NCI-H187 (cell line): Measurements from ENCODE around the gene OR9Q1.

Experiments used
- DNase-seq, 2 experiments: peaks; one replicate each; lab custom pipeline; 2025; lab: John Stamatoyannopoulos, UW

The OR9Q1 gene

DNA sequence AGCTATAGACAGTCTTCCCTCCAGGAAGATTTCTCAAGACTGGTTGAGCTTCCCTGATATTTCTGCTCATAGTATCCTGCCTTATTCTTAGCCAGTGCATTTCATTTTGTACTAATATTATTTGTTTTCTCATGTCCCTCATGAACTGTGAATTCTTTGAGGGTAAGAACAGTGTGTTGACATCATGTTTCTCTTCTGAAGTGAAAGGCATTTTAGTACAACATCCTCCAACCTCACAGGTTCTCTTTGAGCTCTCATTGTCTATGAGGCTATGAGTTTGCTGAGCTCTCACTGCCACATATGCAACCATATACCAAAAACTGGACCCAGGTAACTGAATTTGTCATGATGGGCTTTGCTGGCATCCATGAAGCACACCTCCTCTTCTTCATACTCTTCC lies 7.0 kb downstream of the OR9Q1 start, which contains the start of gene OR6Q1:
Gene OR6Q1 (plus strand): TSS at position 301 of the 400 bp plus-strand sequence. CDS start 0 bp downstream, at position 301.
- DNase-seq: no peak

DNA sequence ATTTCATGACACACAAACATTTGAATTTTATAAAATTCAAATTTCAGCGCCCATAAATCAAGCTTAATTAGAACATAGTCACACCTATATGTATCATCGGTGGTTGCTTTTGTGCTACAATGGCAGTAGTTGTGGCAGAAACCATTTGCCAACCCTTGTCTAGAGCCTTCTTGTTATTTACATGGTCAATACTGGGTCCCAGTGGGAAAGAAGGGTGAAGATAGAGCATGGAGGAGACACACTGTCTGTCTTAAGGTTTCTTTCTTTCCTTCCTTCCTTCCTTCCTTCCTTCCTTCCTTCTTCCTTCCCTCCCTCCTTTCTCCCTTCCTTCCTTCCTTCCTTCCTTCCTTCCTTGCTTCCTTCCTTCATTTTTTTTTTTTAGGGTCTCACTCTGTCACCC lies 10.8 kb downstream of the OR9Q1 start:
- no peak for DNase-seq

- no peak for DNase-seq
Observed at GRCh38 chr11:58039589-58039988, 15.9 kb downstream of the OR9Q1 start.

- DNase-seq: no peak
Observed at GRCh38 chr11:58043379-58043778, 19.7 kb downstream of the OR9Q1 start.

DNA sequence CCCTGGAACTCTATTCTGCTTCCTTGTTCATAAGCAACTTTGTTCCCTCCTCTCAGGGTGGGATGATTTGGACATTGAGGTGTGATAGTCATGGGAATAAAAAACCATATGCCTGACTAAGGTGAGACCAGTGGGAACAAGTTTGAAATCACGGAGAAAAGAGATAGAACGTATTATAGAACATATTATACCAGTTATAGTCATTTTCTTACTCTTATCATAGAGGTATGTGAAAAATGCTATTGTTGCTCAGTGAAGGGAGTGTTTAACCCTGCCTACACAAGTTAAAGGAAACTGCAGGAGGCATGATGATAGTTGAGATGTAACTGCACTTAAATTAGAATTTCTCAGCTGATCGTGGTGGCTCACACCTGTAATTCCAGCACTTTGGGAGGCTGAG lies 22.6 kb downstream of the OR9Q1 start:
- DNase-seq: no peak

GRCh38 chr11:58047818-58048217 lies 24.1 kb downstream of the OR9Q1 start:
- no peak for DNase-seq

GRCh38 chr11:58055806-58056401 lies 32.2 kb downstream of the OR9Q1 start:
- no peak for DNase-seq

DNA sequence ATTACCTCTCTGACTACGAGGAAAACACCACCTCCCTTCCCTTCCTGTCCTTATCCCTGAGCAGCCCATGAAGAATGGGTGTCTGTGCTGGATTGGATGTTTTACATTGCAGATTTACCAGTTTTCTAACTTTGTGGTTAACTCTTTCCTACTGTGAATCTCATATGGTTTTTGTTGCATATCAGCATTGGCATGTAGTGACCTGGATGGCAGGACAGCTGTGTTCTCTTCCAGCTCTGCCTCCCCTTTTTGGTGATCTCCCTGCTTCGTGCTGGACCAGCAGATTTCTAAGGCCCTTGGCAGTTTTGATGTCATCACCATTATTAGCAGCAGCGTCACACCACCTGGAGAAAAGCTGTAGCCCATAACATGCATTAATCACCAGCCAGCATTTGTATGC lies 33.8 kb downstream of the OR9Q1 start:
- no peak for DNase-seq

GRCh38 chr11:58058276-58059006 lies 34.8 kb downstream of the OR9Q1 start:
- peak; percentile 2 for DNase-seq

GRCh38 chr11:58059007-58059350 lies 35.3 kb downstream of the OR9Q1 start:
- no peak for DNase-seq

GRCh38 chr11:58060535-58060934 lies 36.9 kb downstream of the OR9Q1 start:
- no peak for DNase-seq

DNA sequence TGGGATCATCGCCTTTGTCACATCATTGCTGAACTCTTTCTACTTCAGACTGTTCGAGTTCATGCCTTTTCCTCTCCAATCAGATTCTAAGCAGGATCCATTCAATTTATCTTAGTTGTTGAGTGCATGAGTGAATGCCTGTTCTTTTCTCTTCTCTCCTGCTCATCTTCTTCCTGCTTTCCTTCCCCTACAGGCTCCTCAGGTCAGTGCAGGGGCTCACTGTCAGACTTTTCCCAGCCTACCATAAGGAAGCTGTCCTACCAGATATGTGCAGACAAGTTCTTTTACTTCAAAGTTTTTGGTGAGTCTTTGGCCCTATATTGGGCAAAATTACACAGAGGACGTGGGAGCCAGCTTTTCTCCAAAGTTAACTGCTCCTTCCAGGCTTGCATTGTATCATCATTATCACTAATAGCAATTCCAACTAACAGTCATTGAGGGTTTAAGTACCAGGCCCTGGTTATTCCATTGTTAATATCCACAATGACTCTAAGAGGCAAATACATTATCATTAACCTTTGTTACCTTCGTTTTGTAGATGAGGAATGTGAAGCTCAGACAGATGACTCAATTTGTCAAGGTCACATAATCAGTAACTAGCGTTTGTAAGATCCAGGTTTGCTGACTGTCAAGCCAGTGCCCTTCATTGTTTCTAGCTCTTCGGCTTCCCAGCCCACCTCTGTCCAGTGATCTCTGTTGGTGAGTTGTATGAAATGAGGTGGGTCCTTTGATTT lies 37.4 kb downstream of the OR9Q1 start:
- DNase-seq: no peak

GRCh38 chr11:58061813-58062212 lies 38.1 kb downstream of the OR9Q1 start:
- no peak for DNase-seq

GRCh38 chr11:58067685-58068084 lies 44.0 kb downstream of the OR9Q1 start:
- DNase-seq: no peak

GRCh38 chr11:58068655-58069054 lies 45.0 kb downstream of the OR9Q1 start:
- DNase-seq: no peak

- DNase-seq: no peak
Observed at GRCh38 chr11:58070585-58070984, 46.9 kb downstream of the OR9Q1 start.

GRCh38 chr11:58075781-58076180 lies 52.1 kb downstream of the OR9Q1 start:
- DNase-seq: no peak

GRCh38 chr11:58086528-58086927 lies 62.8 kb downstream of the OR9Q1 start:
- DNase-seq: no peak

- no peak for DNase-seq
Observed at GRCh38 chr11:58097437-58097836, 73.8 kb downstream of the OR9Q1 start.

GRCh38 chr11:58121096-58121495 lies 97.4 kb downstream of the OR9Q1 start:
- no peak for DNase-seq

- no peak for DNase-seq
Observed at GRCh38 chr11:58125469-58125868, 101.8 kb downstream of the OR9Q1 start, which contains the start of gene OR9I1. TSS of gene OR9I1 (minus strand) at chr11:58125530. CDS start at chr11:58119444, 6,086 bp downstream.

DNA sequence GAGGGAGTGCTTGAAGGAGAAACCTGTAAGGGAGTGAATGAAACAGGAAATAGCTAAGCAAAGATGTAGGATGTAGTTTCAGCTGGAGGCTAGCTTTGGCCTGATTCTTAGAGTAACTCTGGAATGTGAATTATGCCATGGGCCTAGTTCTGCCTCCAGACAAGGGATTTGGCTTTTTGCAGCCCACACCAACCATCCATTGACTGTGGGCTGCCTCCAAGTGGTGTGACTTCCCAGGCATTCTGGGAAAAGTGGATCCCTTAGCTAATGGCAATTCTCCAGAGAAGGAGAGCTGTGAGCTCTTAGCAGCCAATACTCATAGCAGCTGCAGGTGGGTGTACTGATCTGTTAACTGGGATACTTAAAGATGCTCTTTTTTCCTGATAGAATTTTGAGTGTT lies 103.7 kb downstream of the OR9Q1 start:
- no peak for DNase-seq
